MM.1S (cell line): ENCODE results near the gene HSPA12B.

Experiments used
- DNase-seq: peaks from one replicate; pipeline ENCODE4 v3.0.0-alpha.2; 2015
- H2AFZ ChIP-seq: fragments of 300-600 bp; sonication (generic); 2 replicates; pipeline ENCODE4 v1.6.0; 2016; ENCODE audit warnings: antibody characterized with exemption, low read length
- H3F3A ChIP-seq: fragments of 300-600 bp; sonication (generic); 2 replicates; pipeline ENCODE4 v1.6.1; 2016; ENCODE audit warnings: mild to moderate bottlenecking, antibody characterized with exemption, low read length, moderate library complexity, mixed read lengths; ENCODE audit not compliant: insufficient read depth
- H3K27ac ChIP-seq: fragments of 300-600 bp; sonication (generic); 2 replicates; pipeline ENCODE4 v1.5.1; 2016; ENCODE audit warnings: mild to moderate bottlenecking, low read length
- H3K27me3 ChIP-seq: fragments of 300-600 bp; sonication (generic); replicated peaks from 2 replicates; pipeline ENCODE4 v1.6.0; 2016; ENCODE audit warnings: low read length; ENCODE audit not compliant: insufficient read depth
- H3K36me3 ChIP-seq: fragments of 300-600 bp; sonication (generic); replicated peaks from 2 replicates; pipeline ENCODE4 v1.6.1; 2016; ENCODE audit warnings: mild to moderate bottlenecking, low read length, mixed read lengths; ENCODE audit not compliant: insufficient read depth
- H3K4me1 ChIP-seq: fragments of 300-600 bp; sonication (generic); 2 replicates; pipeline ENCODE4 v1.6.1; 2016; ENCODE audit warnings: low read length, mixed read lengths
- H3K4me2 ChIP-seq: fragments of 300-600 bp; sonication (generic); 2 replicates; pipeline ENCODE4 v1.6.0; 2016; ENCODE audit warnings: low read depth, low read length
- H3K4me3 ChIP-seq: fragments of 300-600 bp; sonication (generic); 2 replicates; pipeline ENCODE4 v1.5.1; 2016; ENCODE audit warnings: low read length, mixed read lengths
- H3K79me2 ChIP-seq: fragments of 300-600 bp; sonication (generic); 2 replicates; pipeline ENCODE4 v1.6.1; 2016; ENCODE audit warnings: mixed run types, low read length, mixed read lengths
- H3K9ac ChIP-seq: fragments of 300-600 bp; sonication (generic); 2 replicates; pipeline ENCODE4 v1.6.1; 2016; ENCODE audit warnings: low read length, mixed read lengths
- H3K9me2 ChIP-seq: fragments of 300-600 bp; sonication (generic); replicated peaks from 2 replicates; pipeline ENCODE4 v1.6.1; 2016; ENCODE audit warnings: mild to moderate bottlenecking, low read length, mixed read lengths; ENCODE audit not compliant: insufficient read depth
- H3K9me3 ChIP-seq: fragments of 300-600 bp; sonication (generic); replicated peaks from 2 replicates; pipeline ENCODE4 v1.6.1; 2016; ENCODE audit warnings: mild to moderate bottlenecking, low read length, mixed read lengths; ENCODE audit not compliant: insufficient read depth
- H4K20me1 ChIP-seq: fragments of 300-600 bp; sonication (generic); 2 replicates; pipeline ENCODE4 v1.6.1; 2016; ENCODE audit warnings: mild to moderate bottlenecking, low read length, moderate library complexity, mixed read lengths; ENCODE audit not compliant: insufficient read depth
- EZH2 ChIP-seq: fragments of 300-600 bp; sonication (generic); optimal IDR thresholded peaks from 2 replicates; pipeline ENCODE3; 2017; ENCODE audit warnings: low read depth, mild to moderate bottlenecking, antibody characterized with exemption, low read length, mixed read lengths
- EZH2phosphoT487 ChIP-seq: fragments of 300-600 bp; sonication (generic); IDR thresholded peaks from 2 replicates; pipeline ENCODE4 v1.6.1; 2018; ENCODE audit warnings: antibody characterized with exemption, low read length
- TF ChIP-seq, protein P1 (sequence below): fragments of 300-600 bp; sonication (generic); IDR thresholded peaks from 2 replicates; pipeline ENCODE4 v1.5.1; 2016; ENCODE audit warnings: antibody characterized with exemption, low read length, mixed read lengths

HSPA12B gene

GRCh38 chr20:3686867-3687321 lies 45.6 kb upstream of the HSPA12B start:
- TF ChIP-seq EZH2 (no peak), EZH2phosphoT487 (no peak)
- TF ChIP-seq, protein P1, sequence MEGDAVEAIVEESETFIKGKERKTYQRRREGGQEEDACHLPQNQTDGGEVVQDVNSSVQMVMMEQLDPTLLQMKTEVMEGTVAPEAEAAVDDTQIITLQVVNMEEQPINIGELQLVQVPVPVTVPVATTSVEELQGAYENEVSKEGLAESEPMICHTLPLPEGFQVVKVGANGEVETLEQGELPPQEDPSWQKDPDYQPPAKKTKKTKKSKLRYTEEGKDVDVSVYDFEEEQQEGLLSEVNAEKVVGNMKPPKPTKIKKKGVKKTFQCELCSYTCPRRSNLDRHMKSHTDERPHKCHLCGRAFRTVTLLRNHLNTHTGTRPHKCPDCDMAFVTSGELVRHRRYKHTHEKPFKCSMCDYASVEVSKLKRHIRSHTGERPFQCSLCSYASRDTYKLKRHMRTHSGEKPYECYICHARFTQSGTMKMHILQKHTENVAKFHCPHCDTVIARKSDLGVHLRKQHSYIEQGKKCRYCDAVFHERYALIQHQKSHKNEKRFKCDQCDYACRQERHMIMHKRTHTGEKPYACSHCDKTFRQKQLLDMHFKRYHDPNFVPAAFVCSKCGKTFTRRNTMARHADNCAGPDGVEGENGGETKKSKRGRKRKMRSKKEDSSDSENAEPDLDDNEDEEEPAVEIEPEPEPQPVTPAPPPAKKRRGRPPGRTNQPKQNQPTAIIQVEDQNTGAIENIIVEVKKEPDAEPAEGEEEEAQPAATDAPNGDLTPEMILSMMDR = no peak
- H3K27ac ChIP-seq = no peak overlapping the region
- H3K9ac ChIP-seq = no peak overlapping the region
- no peak overlapping the region for H3K4me2 ChIP-seq
- H3K79me2 ChIP-seq = no peaks in the 10 kb centered on the region
- no peak for DNase-seq
- H3F3A ChIP-seq = no peaks in the 10 kb centered on the region
- peaks cover 25% of the 10 kb centered on the region for H3K27me3 ChIP-seq
- no peaks in the 10 kb centered on the region for H4K20me1 ChIP-seq
- no peaks in the 10 kb centered on the region for H3K36me3 ChIP-seq
- no peaks in the 10 kb centered on the region for H3K4me1 ChIP-seq
- no peak overlapping the region for H3K4me3 ChIP-seq
- H2AFZ ChIP-seq = no peak overlapping the region
- no peaks in the 10 kb centered on the region for H3K9me3 ChIP-seq
- H3K9me2 ChIP-seq = no peaks in the 10 kb centered on the region

- H3K4me2 ChIP-seq = no peak overlapping the region
- H4K20me1 ChIP-seq = no peaks in the 10 kb centered on the region
- H3K4me1 ChIP-seq = no peaks in the 10 kb centered on the region
- H3K9me2 ChIP-seq = no peaks in the 10 kb centered on the region
- H3K4me3 ChIP-seq = no peak overlapping the region
- H3K27me3 ChIP-seq = peaks cover 18% of the 10 kb centered on the region
- H3K36me3 ChIP-seq = no peaks in the 10 kb centered on the region
- H3K9me3 ChIP-seq = no peaks in the 10 kb centered on the region
- no peaks in the 10 kb centered on the region for H3F3A ChIP-seq
- TF ChIP-seq EZH2 (no peak), EZH2phosphoT487 (no peak)
- TF ChIP-seq, protein P1 = no peak
- no peak overlapping the region for H2AFZ ChIP-seq
- H3K9ac ChIP-seq = no peak overlapping the region
- DNase-seq = no peak
- no peaks in the 10 kb centered on the region for H3K79me2 ChIP-seq
- no peak overlapping the region for H3K27ac ChIP-seq
These were observed 44.8 kb upstream of the HSPA12B start for GRCh38 chr20:3687655-3688054.

DNA sequence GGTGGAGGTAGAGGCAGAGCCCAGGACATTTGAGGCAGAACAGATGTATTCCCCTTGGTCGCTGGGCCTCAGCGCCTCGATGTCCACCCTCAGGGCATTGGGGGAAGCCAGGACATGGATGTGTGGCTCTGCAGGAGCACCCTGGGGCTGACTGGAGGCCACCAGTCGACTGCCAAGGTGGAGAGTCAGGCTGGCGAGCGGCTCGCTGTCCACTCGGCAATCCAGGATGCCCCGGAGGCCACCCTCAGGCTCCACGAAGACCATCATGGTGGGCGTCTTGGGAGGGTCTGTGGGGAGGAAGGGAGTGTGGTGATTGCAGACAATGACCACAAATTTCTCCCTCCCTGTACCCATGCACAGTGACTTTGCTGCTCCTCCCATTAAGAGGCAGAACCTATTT lies 42.5 kb upstream of the HSPA12B start:
- TF ChIP-seq EZH2 = no peak
- TF ChIP-seq EZH2phosphoT487 = no peak
- Histone ChIP-seq H3K4me1 (no peaks in the 10 kb centered on the region), H4K20me1 (no peaks in the 10 kb centered on the region), H3K4me3 (no peak overlapping the region), H2AFZ (no peak overlapping the region), H3K9ac (no peak overlapping the region), H3F3A (no peaks in the 10 kb centered on the region), H3K9me2 (no peaks in the 10 kb centered on the region), H3K9me3 (no peaks in the 10 kb centered on the region), H3K27me3 (peaks cover 9% of the 10 kb centered on the region; the same call in 1 of the 2 replicates), H3K27ac (no peak overlapping the region), H3K36me3 (no peaks in the 10 kb centered on the region), H3K79me2 (no peaks in the 10 kb centered on the region), H3K4me2 (no peak overlapping the region)
- DNase-seq = no peak

GRCh38 chr20:3690413-3690812 lies 42.1 kb upstream of the HSPA12B start:
- Histone ChIP-seq H3K9me3 (no peaks in the 10 kb centered on the region), H3K27ac (no peak overlapping the region), H3K4me1 (no peaks in the 10 kb centered on the region), H3F3A (no peaks in the 10 kb centered on the region), H4K20me1 (no peaks in the 10 kb centered on the region), H3K79me2 (no peaks in the 10 kb centered on the region), H3K9ac (no peak overlapping the region), H3K4me2 (no peak overlapping the region), H3K4me3 (no peak overlapping the region), H3K36me3 (no peaks in the 10 kb centered on the region), H3K9me2 (no peaks in the 10 kb centered on the region), H3K27me3 (peaks cover 7% of the 10 kb centered on the region; the same call in 1 of the 2 replicates), H2AFZ (no peak overlapping the region)
- no peak for DNase-seq
- TF ChIP-seq, protein P1 = no peak
- TF ChIP-seq EZH2phosphoT487 (no peak), EZH2 (no peak)
